SHP77 (cell line): ENCODE measurements around the gene IDI2.
A peak's percentile ranks its signal among the peaks of the same experiment; 100 is the strongest.

ENCODE experiments used
- DNase-seq, 2 experiments: peaks; one replicate each; lab custom pipeline; 2025; lab: John Stamatoyannopoulos, UW

Gene IDI2

DNA sequence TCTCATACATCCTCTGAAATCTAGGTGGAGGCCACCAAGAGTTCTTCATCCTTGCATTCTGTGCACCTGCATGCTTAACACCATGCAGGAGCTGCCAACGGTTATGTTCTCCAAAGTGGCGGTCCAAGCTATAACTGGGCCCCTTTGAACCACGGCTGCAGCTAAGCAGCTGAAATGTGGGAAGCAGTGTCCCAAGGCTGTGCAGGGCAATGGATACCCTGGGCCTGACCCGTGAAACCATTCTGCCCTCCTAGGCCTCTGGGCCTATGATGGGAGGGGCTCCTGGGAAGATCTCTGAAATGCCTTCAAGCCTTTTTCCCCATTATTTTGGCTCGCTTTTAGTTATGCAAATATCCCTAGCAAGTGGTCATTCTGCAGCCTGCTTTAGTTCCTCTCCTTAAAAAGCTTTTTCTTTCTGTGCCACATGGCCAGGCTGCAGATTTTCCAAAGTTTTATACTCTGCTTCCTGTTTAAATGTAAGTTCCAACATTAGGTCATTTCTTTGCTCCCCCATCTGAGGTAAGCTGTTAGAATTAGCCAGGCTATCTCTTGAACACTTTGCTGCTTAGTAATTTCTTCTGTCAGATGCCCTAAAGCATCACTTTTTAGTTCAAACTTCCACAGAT is 45.1 kb downstream of the IDI2 start:
- DNase-seq, result no peak

DNA sequence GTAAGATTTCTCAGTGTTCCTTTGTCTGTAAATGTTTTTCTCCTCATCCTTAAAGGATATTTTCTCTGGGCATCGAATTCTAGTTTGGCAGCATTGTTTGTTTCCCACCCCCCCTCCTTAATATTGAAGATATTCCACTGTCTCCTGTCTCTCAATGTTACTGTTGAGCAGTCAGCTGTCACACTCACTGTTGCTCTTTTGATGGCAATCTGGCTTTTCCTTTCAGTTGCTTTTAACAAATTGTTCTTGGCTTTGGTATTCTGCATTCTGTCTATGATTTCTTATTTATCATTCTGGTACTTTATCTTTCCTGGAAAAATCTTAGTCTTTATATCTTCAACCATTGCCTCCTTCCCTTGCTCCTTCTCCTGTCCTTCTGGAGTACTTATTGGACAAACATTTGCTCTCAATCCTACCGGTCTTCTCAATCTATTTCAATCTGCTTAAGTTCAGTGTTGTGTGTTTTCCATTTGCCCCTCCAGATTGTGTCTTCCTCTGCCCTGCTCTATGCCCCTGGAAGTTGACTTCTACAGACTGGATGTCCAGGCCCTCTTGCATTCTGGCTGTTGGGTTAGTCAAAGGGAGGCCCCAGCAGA is 46.7 kb downstream of the IDI2 start:
- no peak for DNase-seq

DNA sequence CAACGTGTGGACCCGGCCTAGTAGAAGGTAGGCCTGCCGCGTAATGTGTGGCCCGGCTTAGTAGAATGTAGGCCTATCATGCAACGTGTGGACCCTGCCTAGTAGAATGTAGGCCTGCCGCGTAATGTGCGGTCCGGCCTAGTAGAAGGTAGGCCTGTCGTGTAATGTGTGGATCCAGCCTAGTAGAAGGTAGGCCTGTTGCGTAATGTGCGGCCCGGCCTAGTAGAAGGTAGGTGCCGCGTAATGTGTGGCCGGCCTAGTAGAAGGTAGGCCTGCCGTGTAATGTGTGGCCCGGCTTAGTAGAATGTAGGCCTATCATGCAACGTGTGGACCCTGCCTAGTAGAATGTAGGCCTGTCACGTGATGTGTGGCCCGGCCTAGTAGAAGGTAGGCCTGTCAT is 49.3 kb downstream of the IDI2 start:
- no peak for DNase-seq

DNA sequence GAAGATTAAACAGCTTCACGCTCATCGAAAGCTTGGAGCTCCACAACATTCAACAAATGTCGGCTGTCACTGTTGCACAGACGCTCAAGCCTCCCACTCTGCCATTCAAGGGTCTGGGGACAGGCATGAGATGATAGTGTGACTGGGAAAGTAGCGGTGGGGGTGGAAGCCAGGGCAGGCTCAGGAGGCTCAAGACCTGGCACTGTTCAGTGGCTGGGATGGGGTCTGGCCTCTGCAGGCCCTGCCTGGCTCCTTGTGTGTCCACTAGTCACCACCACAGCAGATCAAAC is 50.9 kb downstream of the IDI2 start:
- DNase-seq, result peak; percentile 24 to 64

DNA sequence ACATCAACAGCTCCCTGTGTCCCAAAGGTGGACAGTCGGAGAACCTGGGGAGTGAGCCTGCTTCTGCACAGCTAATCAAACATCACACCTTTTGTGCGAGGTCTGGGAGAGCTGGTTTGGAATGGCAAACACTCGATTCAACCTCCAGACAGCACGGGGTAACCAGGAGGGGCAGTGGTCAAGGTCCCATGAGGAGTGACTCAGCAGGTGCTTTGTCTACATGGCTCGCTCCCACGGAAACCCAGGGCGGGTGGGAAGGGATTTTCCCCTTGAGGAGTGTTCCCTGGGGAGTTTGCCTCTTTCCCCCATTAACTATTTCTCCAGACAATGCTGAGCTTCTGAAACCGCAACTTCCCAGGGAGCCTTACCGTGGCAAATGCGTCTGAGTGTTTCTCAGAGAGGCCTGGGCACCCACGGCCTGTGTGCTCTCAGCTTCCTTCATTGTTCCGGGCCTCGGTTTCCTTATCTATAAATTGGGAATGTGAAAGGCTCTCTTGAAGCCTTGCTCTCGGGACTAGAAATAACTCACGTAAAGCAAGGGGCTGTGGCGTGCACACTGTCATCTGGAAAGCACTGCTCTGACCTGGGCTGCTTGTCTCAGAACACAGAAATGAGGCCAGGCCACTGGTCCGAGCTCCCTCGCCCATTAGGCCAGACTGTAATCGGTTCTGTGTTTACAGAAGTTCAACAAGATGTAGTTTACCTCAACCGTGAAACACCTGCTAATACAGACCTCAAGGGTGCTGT is 51.4 kb downstream of the IDI2 start:
- peak; percentile 12 to 64 for DNase-seq

DNA sequence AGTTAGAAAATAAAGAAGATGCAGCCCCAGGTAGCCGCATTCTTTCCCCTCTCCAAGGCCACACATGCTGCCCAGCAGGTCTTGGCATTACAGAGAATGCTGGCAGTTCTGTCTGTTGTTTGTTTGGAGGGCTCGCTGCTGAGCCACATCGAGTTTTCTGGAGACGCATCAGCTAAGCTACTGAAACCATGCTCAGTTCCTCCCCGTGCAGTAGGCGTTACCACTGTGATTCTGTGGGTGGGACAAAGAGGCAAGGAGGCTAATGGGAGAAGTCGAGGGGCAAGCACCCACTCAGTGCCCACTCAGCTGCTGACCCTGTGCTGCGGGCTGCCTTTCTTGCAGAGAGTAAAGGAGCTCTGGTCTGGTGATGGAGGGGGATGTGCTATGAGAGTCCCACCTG is 52.9 kb downstream of the IDI2 start:
- DNase-seq, result no peak

DNA sequence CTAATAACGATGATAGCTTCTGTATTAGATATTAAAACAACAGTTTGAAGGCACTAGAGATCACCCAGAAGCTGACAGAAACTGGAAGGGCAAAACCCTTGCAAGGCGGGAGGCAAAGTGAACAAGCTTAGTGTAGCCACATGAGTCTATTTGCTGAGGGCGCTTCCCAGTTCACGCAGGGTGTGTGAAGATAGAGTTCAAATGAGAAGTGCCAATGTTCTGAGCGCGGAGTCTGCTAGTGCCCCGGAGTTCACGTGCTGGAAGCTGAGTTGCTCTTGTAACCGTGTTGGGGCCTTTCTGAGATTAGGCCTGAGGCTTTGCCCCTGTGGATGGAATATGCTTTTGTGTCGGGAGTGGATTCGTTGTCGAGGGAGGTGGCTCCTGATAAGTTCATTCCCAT is 54.0 kb downstream of the IDI2 start:
- peak in 1 of 2 experiments; percentile 10 for DNase-seq

DNA sequence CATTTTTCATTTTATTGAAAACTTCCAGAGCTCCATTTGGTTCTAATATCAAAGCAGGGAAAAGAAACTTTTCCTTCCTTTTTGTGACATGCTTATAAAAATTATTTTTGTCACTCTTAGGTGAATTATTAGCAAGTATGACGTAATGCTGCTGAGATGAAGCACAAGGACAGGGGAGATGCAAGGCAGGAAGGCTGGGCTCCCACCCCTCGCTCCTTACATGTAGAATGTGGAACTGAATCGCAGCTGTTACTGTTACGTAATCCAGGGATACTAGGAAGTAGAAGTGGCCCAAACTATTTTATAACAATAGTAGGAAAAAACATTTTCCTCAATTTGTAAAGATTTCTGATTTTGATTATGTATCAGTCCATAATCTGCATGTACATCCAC is 54.5 kb downstream of the IDI2 start:
- no peak for DNase-seq

DNA sequence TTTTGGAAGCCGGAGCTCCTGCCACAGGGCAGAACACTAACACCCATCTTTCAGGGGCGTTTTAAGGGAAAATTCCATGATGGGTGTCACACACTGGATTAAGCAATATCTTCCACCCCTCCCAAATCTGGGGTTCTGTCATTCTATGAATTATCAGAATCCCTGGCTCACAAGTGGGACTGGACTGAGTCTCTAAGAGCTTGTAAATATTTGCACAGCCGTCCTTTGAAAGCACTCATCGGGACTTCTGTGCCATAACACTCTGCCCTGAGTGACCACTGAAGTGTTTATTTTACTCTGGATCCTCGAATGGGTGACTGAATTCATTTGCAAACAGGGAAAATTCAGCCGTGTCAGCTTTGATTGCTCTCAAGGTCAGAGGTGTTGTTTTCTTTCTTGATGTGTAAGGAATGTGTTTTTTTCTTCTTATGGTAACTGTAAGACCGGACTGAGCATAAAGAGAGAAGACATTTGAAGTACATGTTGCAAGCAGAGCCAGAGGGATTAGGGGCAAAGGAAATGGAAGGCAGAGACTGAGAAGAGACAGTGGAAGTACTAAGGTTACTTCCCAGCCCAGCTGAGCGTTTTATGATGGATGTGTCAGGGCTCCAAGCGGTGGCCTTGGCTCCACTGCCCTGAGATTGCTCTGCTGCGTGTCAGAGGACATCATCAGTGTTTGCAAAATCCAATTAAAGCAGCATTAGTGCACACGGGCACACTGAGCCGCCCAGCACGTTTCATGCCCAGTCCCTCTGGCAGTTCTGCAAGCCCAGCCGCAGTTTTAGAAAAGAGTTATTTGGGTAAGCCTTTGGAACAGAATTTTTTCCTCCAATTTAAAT is 55.1 kb downstream of the IDI2 start:
- peak; percentile 93 to 96 for DNase-seq

DNA sequence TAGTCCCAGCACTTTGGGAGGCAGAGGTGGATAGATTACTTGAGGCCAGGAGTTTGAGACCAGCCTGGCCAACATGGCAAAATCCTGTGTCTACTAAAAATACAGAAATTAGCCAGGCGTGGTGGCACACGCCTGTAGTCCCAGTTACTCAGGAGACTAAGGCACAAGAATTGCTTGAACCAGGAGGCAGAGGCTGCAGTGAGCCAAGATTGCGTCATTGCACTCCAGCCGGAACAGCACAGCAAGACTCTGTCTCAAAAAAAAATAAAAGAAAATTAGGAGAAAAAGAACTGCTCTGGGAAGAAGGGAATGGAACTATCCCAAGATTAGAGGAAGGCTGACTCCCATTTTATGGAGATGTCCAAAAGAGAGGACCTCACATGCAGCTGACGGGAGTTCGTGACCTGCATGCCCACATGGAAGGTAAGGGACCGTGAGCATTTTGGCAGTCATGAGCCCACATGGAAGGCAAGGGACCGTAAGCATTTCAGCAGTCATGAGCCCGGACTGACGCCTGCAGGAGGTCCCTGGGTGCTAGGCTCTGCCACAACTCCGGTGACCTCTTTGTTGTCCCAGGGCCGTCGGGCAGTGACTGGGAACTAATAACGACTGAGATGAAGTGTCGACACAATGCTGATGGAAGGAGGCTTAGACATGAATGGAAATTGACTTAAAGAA is 56.0 kb downstream of the IDI2 start:
- peak; percentile 58 for DNase-seq
